ENCODE results near the gene SH3PXD2A. TPM values are rescaled to one million over a fixed set of nuclear protein-coding genes. Genes with fewer than 3 reads are reported as not detected.

SH3PXD2A gene
- total and polyA plus RNA-seq, 9 of the 15 experiments (the other 6 are each of a cell fraction or from before 2014, with no cell fraction given) = 0.41 to 9.3 (median 2.5) TPM

GRCh38 chr10:103629581-103629980 lies 225.8 kb downstream of the SH3PXD2A start:
- in situ Hi-C loops (cut with MboI) = no loop called here
- intact Hi-C loops (cut with micrococcal nuclease) = no loop called here
- ATAC-seq = no peak
- H3K4me2 ChIP-seq (ENCODE audit: insufficient read depth, low read length) = no peak overlapping the region
- H3K4me3 ChIP-seq = no peak overlapping the region
- ChIA-PET POLR2A (interaction anchor here (0.7 to 0.8 kb wide), 2 partner anchors 8 to 19 kb away, joined by 3 read pairs; no protein-coding TSS in a partner anchor), CTCF (ENCODE audit: low intra/inter-chr PET ratio) (no interaction called here)
- no TSS peak for BruUV-seq (replicated peaks)
- H3K36me3 ChIP-seq (ENCODE audit: control insufficient read depth, insufficient read depth, low read length) = peaks cover 6% of the 10 kb centered on the region; the same call in 1 of the 3 replicates
- 51% methylated on average over 2 of the region's 3 CpGs for WGBS (ENCODE audit: insufficient coverage, low coverage, missing lambda C conversion rate)
- no peak for DNase-seq (ENCODE audit: extremely low read depth in 1 of 4, low spot score in 3 of 4)
- H3K79me2 ChIP-seq (ENCODE audit: control insufficient read depth, insufficient read depth, low read length) = no peaks in the 10 kb centered on the region
- no peak for FAIRE-seq
- H3K4me1 ChIP-seq (replicated peaks in 1 of 2; ENCODE audit: control insufficient read depth in 2 of 2, insufficient read depth in 2 of 2, low read length in 2 of 2) = peaks cover 0 to 8% of the 10 kb centered on the region in 2 experiments; a peak in 1 of 5 replicates
- no peak overlapping the region; the same call in 2 of the 3 replicates for H3K27ac ChIP-seq (ENCODE audit: extremely low read depth, low read depth, low read length)
- no peak overlapping the region for H3K9ac ChIP-seq (ENCODE audit: insufficient read depth in 1 of 2, low read depth in 2 of 2, low read length in 2 of 2)
- no peaks in the 10 kb centered on the region for H3K9me1 ChIP-seq (ENCODE audit: control insufficient read depth, insufficient read depth, low read length)
- no peaks in the 10 kb centered on the region for H4K20me1 ChIP-seq (replicated peaks; ENCODE audit: control insufficient read depth, insufficient read depth, low read length)
- no peaks in the 10 kb centered on the region for H3K27me3 ChIP-seq (ENCODE audit: control insufficient read depth in 2 of 2, insufficient read depth in 2 of 2, low read length in 2 of 2)
- no peak overlapping the region for H2AFZ ChIP-seq (ENCODE audit: low read depth, low read length)
- no peaks in the 10 kb centered on the region for H3K9me3 ChIP-seq (replicated peaks; ENCODE audit: control insufficient read depth, insufficient read depth, low read depth, low read length)
- no peak for TF ChIP-seq EGR1 (conservative IDR thresholded peaks at IDR 0.05)
- no peak for TF ChIP-seq ZNF174 (CRISPR knock-in tag; IDR thresholded peaks at IDR 0.05)
- no peak for TF ChIP-seq ARID1B (IDR thresholded peaks at IDR 0.05)
- no peak for TF ChIP-seq SLC30A9 (CRISPR knock-in tag; IDR thresholded peaks at IDR 0.05)
- TF ChIP-seq RAD51 (IDR thresholded peaks at IDR 0.05; ENCODE audit: borderline replicate concordance, low read depth) = no peak
- no peak for TF ChIP-seq MGA (IDR thresholded peaks at IDR 0.05)
- no peak for TF ChIP-seq POLR2A (conservative IDR thresholded peaks at IDR 0.05)
- TF ChIP-seq HDAC8 (tag; IDR thresholded peaks at IDR 0.05) = no peak
- no peak for TF ChIP-seq ZNF184 (CRISPR knock-in tag; IDR thresholded peaks at IDR 0.05)
- TF ChIP-seq E2F8 (IDR thresholded peaks at IDR 0.05; ENCODE audit: low read depth, partially characterized antibody) = no peak
- TF ChIP-seq DNMT1 (IDR thresholded peaks at IDR 0.05) = no peak

All from K562 (cell line).